Neural progenitor cell (in vitro differentiated cells): ENCODE measurements around the gene KRT7. TPM values are rescaled to one million over a fixed set of nuclear protein-coding genes. Genes with fewer than 3 reads are reported as not detected.

ENCODE experiments used
- DNase-seq: peaks from one replicate; pipeline ENCODE4 v3.0.0-alpha.2; 2016; ENCODE audit warnings: low spot score
- H2AFZ ChIP-seq: fragments of 200-600 bp; sonication (generic); replicated peaks from 2 replicates; pipeline ENCODE4 v1.6.1; 2016; ENCODE audit warnings: antibody characterized with exemption
- H3F3A ChIP-seq: fragments of 200-600 bp; sonication (generic); 2 replicates; pipeline ENCODE4 v1.6.1; 2016; ENCODE audit warnings: antibody characterized with exemption, low read depth
- H3K27ac ChIP-seq: fragments of 200-600 bp; sonication (generic); 2 replicates; pipeline ENCODE4 v1.5.1; 2016; ENCODE audit warnings: mild to moderate bottlenecking
- H3K27me3 ChIP-seq: fragments of 200-600 bp; sonication (generic); 2 replicates; pipeline ENCODE4 v1.6.1; 2016; ENCODE audit warnings: mild to moderate bottlenecking, moderate library complexity
- H3K36me3 ChIP-seq: fragments of 200-600 bp; sonication (generic); 2 replicates; pipeline ENCODE4 v1.5.1; 2016
- H3K4me1 ChIP-seq: fragments of 200-600 bp; sonication (generic); 2 replicates; pipeline ENCODE4 v1.6.1; 2016; ENCODE audit warnings: mixed run types
- H3K4me2 ChIP-seq: fragments of 200-600 bp; sonication (generic); 2 replicates; pipeline ENCODE4 v1.6.1; 2016
- H3K4me3 ChIP-seq: fragments of 200-600 bp; sonication (generic); 2 replicates; pipeline ENCODE4 v1.5.1; 2016
- H3K79me2 ChIP-seq: fragments of 200-600 bp; sonication (generic); 2 replicates; pipeline ENCODE4 v1.6.1; 2016; ENCODE audit warnings: low read depth
- H3K9ac ChIP-seq: fragments of 200-600 bp; sonication (generic); 2 replicates; pipeline ENCODE4 v1.6.1; 2016
- H3K9me3 ChIP-seq: fragments of 200-600 bp; sonication (generic); 2 replicates; pipeline ENCODE4 v1.5.1; 2016; ENCODE audit warnings: low read depth
- H4K20me1 ChIP-seq: fragments of 200-600 bp; sonication (generic); 2 replicates; pipeline ENCODE4 v1.6.1; 2016; ENCODE audit warnings: low read depth
- H3K27ac Mint-ChIP-seq: 3 replicates; pipeline ENCODE4 v1.8.0; 2021; ENCODE audit warnings: mixed read lengths
- H3K27me3 Mint-ChIP-seq: 2 replicates; pipeline ENCODE4 v1.8.0; 2022; ENCODE audit warnings: low read depth, mild to moderate bottlenecking, inconsistent platforms, moderate library complexity, mixed read lengths; ENCODE audit not compliant: insufficient read depth
- H3K36me3 Mint-ChIP-seq: 3 replicates; pipeline ENCODE4 v1.8.0; 2021; ENCODE audit warnings: mixed read lengths
- H3K4me1 Mint-ChIP-seq: 3 replicates; pipeline ENCODE4 v1.8.0; 2021; ENCODE audit warnings: mixed read lengths
- H3K4me3 Mint-ChIP-seq: 3 replicates; pipeline ENCODE4 v1.8.0; 2021; ENCODE audit warnings: mild to moderate bottlenecking, moderate library complexity, mixed read lengths
- H3K9me3 Mint-ChIP-seq: 3 replicates; pipeline ENCODE4 v1.8.0; 2020; ENCODE audit warnings: mixed read lengths
- CTCF ChIP-seq: fragments of 200-600 bp; sonication (generic); IDR thresholded peaks from 2 replicates; pipeline ENCODE4 v1.5.1; 2017; ENCODE audit warnings: antibody characterized with exemption, mild to moderate bottlenecking
- EZH2 ChIP-seq: fragments of 200-600 bp; sonication (generic); IDR thresholded peaks from 2 replicates; pipeline ENCODE4 v1.6.1; 2017; ENCODE audit warnings: antibody characterized with exemption, mild to moderate bottlenecking, moderate library complexity
- EZH2phosphoT487 ChIP-seq: fragments of 200-600 bp; sonication (generic); IDR thresholded peaks from 2 replicates; pipeline ENCODE4 v1.6.1; 2017; ENCODE audit warnings: antibody characterized with exemption
- total RNA-seq: library from RNA; depleted of rRNA; stranded (reverse); fragments of >200 nt; gene quantifications from 2 replicates; pipeline ENCODE4 v1.2.3, GENCODE V29; 2015; ENCODE audit warnings: low replicate concordance

KRT7 gene
- total RNA-seq, 1 donor from 2014 or later: not detected

- H3K4me1 Mint-ChIP-seq: peaks cover 37% of the 10 kb centered on the region
- Histone ChIP-seq H3K4me1 (peaks cover 6% of the 10 kb centered on the region), H3K27me3 (peaks cover 90% of the 10 kb centered on the region), H3K27ac (no peak overlapping the region), H3K9ac (no peak overlapping the region), H3K36me3 (no peaks in the 10 kb centered on the region), H3K79me2 (no peaks in the 10 kb centered on the region), H2AFZ (no peak overlapping the region), H3K4me3 (no peak overlapping the region), H3K4me2 (no peak overlapping the region), H3K9me3 (no peaks in the 10 kb centered on the region), H4K20me1 (no peaks in the 10 kb centered on the region), H3F3A (no peaks in the 10 kb centered on the region)
- DNase-seq: no peak
- no peak overlapping the region for H3K4me3 Mint-ChIP-seq
- TF ChIP-seq EZH2phosphoT487: no peak
- no peak for TF ChIP-seq EZH2
- no peak for TF ChIP-seq CTCF
- H3K27me3 Mint-ChIP-seq: peaks cover 35% of the 10 kb centered on the region
- H3K27ac Mint-ChIP-seq: no peak overlapping the region
- no peaks in the 10 kb centered on the region for H3K36me3 Mint-ChIP-seq
- no peaks in the 10 kb centered on the region for H3K9me3 Mint-ChIP-seq
Measured at GRCh38 chr12:52253391-52254179, 20.5 kb downstream of the KRT7 start.

GRCh38 chr12:52254180-52254964 is 21.3 kb downstream of the KRT7 start:
- no peak for DNase-seq
- Histone ChIP-seq H3K9ac (no peak overlapping the region), H3K79me2 (no peaks in the 10 kb centered on the region), H3K9me3 (no peaks in the 10 kb centered on the region), H3K4me2 (no peak overlapping the region), H2AFZ (no peak overlapping the region), H3K4me3 (no peak overlapping the region), H3K27me3 (peaks cover 90% of the 10 kb centered on the region), H3F3A (no peaks in the 10 kb centered on the region), H3K4me1 (peaks cover 6% of the 10 kb centered on the region), H3K27ac (no peak overlapping the region), H4K20me1 (no peaks in the 10 kb centered on the region), H3K36me3 (no peaks in the 10 kb centered on the region)
- Mint-ChIP-seq H3K4me3 (no peak overlapping the region), H3K27ac (no peak overlapping the region), H3K9me3 (peaks cover 3% of the 10 kb centered on the region), H3K4me1 (peaks cover 36% of the 10 kb centered on the region), H3K27me3 (peaks cover 33% of the 10 kb centered on the region), H3K36me3 (no peaks in the 10 kb centered on the region)
- TF ChIP-seq EZH2phosphoT487 (no peak), CTCF (no peak), EZH2 (no peak)

- no peaks in the 10 kb centered on the region for H3K36me3 Mint-ChIP-seq
- H3K27ac Mint-ChIP-seq: peak overlapping the region; percentile 40
- no peaks in the 10 kb centered on the region for H3K79me2 ChIP-seq
- DNase-seq: no peak
- TF ChIP-seq EZH2 (no peak), CTCF (no peak), EZH2phosphoT487 (no peak)
- H3K9me3 Mint-ChIP-seq: peaks cover 8% of the 10 kb centered on the region
- H3K4me1 ChIP-seq: peaks cover 4% of the 10 kb centered on the region
- H3K36me3 ChIP-seq: no peaks in the 10 kb centered on the region
- peaks cover 33% of the 10 kb centered on the region for H3K4me1 Mint-ChIP-seq
- no peaks in the 10 kb centered on the region for H3K9me3 ChIP-seq
- H3K4me2 ChIP-seq: no peak overlapping the region
- H3K27ac ChIP-seq: no peak overlapping the region
- H3F3A ChIP-seq: no peaks in the 10 kb centered on the region
- peaks cover 32% of the 10 kb centered on the region for H3K27me3 Mint-ChIP-seq
- peak overlapping the region; percentile 43 for H3K4me3 Mint-ChIP-seq
- no peak overlapping the region for H3K4me3 ChIP-seq
- H4K20me1 ChIP-seq: no peaks in the 10 kb centered on the region
- peaks cover 90% of the 10 kb centered on the region for H3K27me3 ChIP-seq
- no peak overlapping the region for H2AFZ ChIP-seq
- no peak overlapping the region for H3K9ac ChIP-seq
Measured at GRCh38 chr12:52254965-52255751, 22.1 kb downstream of the KRT7 start.
